Activated CD8-positive, alpha-beta T cell treated with anti-CD3 and anti-CD28 coated beads, Interleukin-2, amount 10 ng/mL, durations not matched to agents 7 days and 5 days (primary cell): Measurements from ENCODE around the gene SYNGR3. TPM values are rescaled to one million over a fixed set of nuclear protein-coding genes. Genes with fewer than 3 reads are reported as not detected.
A peak's percentile ranks its signal among the peaks of the same experiment; 100 is the strongest.
"Not testable (repeated sequence)": the region's sequence is repeated elsewhere in the genome, so short reads cannot be mapped to it uniquely, and the experiment has no call there.

Experiments
- ATAC-seq: fragments of 150-1000 bp; cut with Tn5 transposase; one replicate; pipeline ENCODE4 v1.10.0; 2021; ENCODE audit warnings: moderate library complexity
- CTCF ChIA-PET: fragments of 350-600 bp; sonication (Branson Sonifier 250); formaldehyde crosslinking; loops from one replicate; lab custom pipeline; 2021; ENCODE audit warnings: antibody characterized with exemption; lab: Charles Lee
- POLR2A ChIA-PET: fragments of 350-600 bp; sonication (Branson Sonifier 250); formaldehyde crosslinking; loops from one replicate; lab custom pipeline; 2021; ENCODE audit warnings: antibody characterized with exemption; lab: Charles Lee
- DNase-seq: peaks from one replicate; pipeline ENCODE4 v3.0.0-alpha.2; 2020
- H3K27ac Mint-ChIP-seq: one replicate; pipeline ENCODE4 v1.8.0; 2021; ENCODE audit warnings: mild to moderate bottlenecking, mixed read lengths
- H3K27me3 Mint-ChIP-seq: one replicate; pipeline ENCODE4 v1.8.0; 2021; ENCODE audit warnings: low read depth, mixed read lengths
- H3K36me3 Mint-ChIP-seq: one replicate; pipeline ENCODE4 v1.8.0; 2021; ENCODE audit warnings: low read depth, mixed read lengths
- H3K4me1 Mint-ChIP-seq: one replicate; pipeline ENCODE4 v1.8.0; 2021; ENCODE audit warnings: low read depth, mixed read lengths
- H3K4me3 Mint-ChIP-seq: one replicate; pipeline ENCODE4 v1.8.0; 2021; ENCODE audit warnings: mild to moderate bottlenecking, mixed read lengths
- H3K9me3 Mint-ChIP-seq: one replicate; pipeline ENCODE4 v1.8.0; 2022; ENCODE audit warnings: mixed read lengths; ENCODE audit not compliant: insufficient read depth
- total RNA-seq, 2 experiments: library from RNA; stranded (reverse); gene quantifications; one replicate each; pipeline ENCODE4 v1.2.3, GENCODE V29; 2021

Gene SYNGR3
- total RNA-seq, 2 experiments from 2014 or later, result 2.6 to 3.4 TPM

GRCh38 chr16:1946495-1947368, 43.0 kb upstream of the SYNGR3 start:
- H3K9me3 Mint-ChIP-seq, result no peaks in the 10 kb centered on the region
- ATAC-seq, result no peak
- ChIA-PET CTCF (interaction anchor here (0.8 kb wide), 1 partner anchor 57 kb away, joined by 3 read pairs; no protein-coding TSS in a partner anchor), POLR2A (no interaction called here)
- no peak for DNase-seq
- no peaks in the 10 kb centered on the region for H3K27me3 Mint-ChIP-seq
- H3K27ac Mint-ChIP-seq, result no peak overlapping the region
- no peaks in the 10 kb centered on the region for H3K36me3 Mint-ChIP-seq
- H3K4me3 Mint-ChIP-seq, result no peak overlapping the region
- H3K4me1 Mint-ChIP-seq, result peaks cover 23% of the 10 kb centered on the region

DNA sequence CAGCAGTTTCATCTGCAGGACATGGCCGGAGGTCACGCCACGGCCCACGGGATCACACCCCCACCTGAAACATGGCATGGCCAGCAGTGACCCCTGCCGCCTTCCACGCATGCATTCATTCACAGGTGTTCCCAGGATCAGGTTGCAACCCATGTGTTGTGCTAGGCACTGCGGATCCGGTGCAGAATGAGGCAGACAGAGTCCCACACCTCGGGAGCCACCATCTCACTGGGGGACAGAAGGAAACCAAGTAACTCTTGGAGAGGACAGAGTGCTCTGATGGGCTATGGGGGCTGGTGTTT, 42.5 kb upstream of the SYNGR3 start:
- CTCF ChIA-PET, result interaction anchor here (0.8 kb wide), 1 partner anchor 57 kb away, joined by 3 read pairs; no protein-coding TSS in a partner anchor
- POLR2A ChIA-PET, result no interaction called here
- Mint-ChIP-seq H3K9me3 (no peaks in the 10 kb centered on the region), H3K36me3 (no peaks in the 10 kb centered on the region), H3K4me1 (peaks cover 17% of the 10 kb centered on the region), H3K27me3 (no peaks in the 10 kb centered on the region), H3K27ac (no peak overlapping the region), H3K4me3 (no peak overlapping the region)
- no peak for ATAC-seq
- DNase-seq, result no peak

- ATAC-seq (no peak), DNase-seq (no peak)
- ChIA-PET POLR2A (no interaction called here), CTCF (no interaction called here)
- no peak overlapping the region for H3K27ac Mint-ChIP-seq
- H3K4me1 Mint-ChIP-seq, result peaks cover 2% of the 10 kb centered on the region
- H3K9me3 Mint-ChIP-seq, result no peaks in the 10 kb centered on the region
- H3K4me3 Mint-ChIP-seq, result no peak overlapping the region
- H3K36me3 Mint-ChIP-seq, result no peaks in the 10 kb centered on the region
- H3K27me3 Mint-ChIP-seq, result no peaks in the 10 kb centered on the region
Observed at GRCh38 chr16:1949507-1949906, 40.3 kb upstream of the SYNGR3 start.

DNA sequence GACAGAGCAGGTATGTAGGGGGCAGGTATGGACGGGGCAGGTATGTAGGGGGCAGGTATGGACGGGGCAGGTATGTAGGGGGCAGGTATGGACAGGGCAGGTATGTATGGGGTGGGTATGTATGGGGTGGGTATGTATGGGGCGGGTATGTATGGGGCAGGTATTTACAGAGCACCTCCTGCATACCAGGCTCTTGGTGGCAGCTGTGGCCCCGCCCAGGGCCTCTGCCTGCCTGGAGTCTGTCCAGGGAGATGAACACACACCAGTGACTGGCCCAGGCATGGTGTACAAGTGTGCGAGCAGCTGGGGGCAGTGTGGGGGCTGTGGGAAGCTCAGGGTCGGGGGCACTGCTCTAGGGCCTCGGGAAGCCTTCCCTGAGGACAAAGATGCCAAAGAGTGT, 39.7 kb upstream of the SYNGR3 start:
- no peaks in the 10 kb centered on the region for H3K9me3 Mint-ChIP-seq
- H3K4me1 Mint-ChIP-seq, result no peaks in the 10 kb centered on the region
- H3K36me3 Mint-ChIP-seq, result no peaks in the 10 kb centered on the region
- no peak overlapping the region for H3K27ac Mint-ChIP-seq
- ChIA-PET POLR2A (interaction anchor here (1.8 to 3.4 kb wide), 2 partner anchors 10 to 15 kb away, joined by 8 to 14 read pairs; partner anchors contain the start of genes NDUFB10 and RPS2), CTCF (no interaction called here)
- H3K27me3 Mint-ChIP-seq, result no peaks in the 10 kb centered on the region
- ATAC-seq (no peak), DNase-seq (no peak)
- no peak overlapping the region for H3K4me3 Mint-ChIP-seq

DNA sequence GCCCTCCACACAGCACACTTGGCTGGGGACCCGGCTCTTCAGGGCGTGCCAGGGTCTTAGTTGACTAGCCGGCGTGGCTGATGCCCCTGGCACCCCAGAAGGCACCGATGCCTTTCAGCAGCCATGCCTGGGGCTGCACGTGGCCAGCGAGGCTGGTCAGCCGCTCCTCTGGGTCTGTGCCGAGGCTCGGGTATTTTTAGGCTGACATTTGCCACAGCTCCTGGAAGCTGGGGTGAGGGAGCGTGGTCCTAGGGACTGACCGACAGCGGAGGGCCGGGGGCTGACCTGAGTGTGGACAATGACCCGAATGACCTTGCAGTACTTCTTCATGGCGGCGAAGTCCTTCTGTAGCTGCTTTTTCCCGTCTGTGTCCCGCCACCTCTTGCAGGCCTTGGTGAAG, 39.2 kb upstream of the SYNGR3 start:
- H3K36me3 Mint-ChIP-seq, result no peaks in the 10 kb centered on the region
- no peak for ATAC-seq
- H3K27ac Mint-ChIP-seq, result no peak overlapping the region
- no peaks in the 10 kb centered on the region for H3K9me3 Mint-ChIP-seq
- H3K4me1 Mint-ChIP-seq, result no peaks in the 10 kb centered on the region
- no peaks in the 10 kb centered on the region for H3K27me3 Mint-ChIP-seq
- no peak for DNase-seq
- H3K4me3 Mint-ChIP-seq, result no peak overlapping the region
- POLR2A ChIA-PET, result interaction anchor here (1.8 to 3.4 kb wide), 2 partner anchors 10 to 15 kb away, joined by 8 to 14 read pairs; partner anchors contain the start of genes NDUFB10 and RPS2
- CTCF ChIA-PET, result no interaction called here

DNA sequence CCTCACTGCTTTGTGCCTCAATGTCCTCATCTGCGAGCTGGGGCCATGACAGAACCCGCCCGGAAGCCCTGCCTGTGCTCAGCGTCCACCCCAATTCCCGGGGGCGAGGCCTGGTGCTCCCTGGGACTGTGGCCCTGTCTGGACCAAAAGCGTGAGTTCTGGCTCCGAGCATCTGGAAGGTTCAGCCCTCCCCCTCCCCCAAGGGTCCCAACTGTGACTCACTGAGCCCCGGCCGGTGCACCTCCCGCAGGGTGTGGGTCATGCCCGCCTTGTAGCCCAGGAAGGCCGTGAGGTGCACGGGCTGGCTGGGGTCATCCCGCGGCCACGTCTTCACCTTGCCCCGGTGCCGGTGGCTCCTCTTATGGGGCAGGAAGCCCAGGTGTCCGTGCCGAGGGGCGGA, 36.0 kb upstream of the SYNGR3 start:
- ChIA-PET POLR2A (interaction anchor here (3.4 kb wide), 1 partner anchor 12 kb away, joined by 14 read pairs; the partner anchor contains the start of gene RPS2), CTCF (no interaction called here)
- no peak overlapping the region for H3K4me3 Mint-ChIP-seq
- H3K36me3 Mint-ChIP-seq, result no peaks in the 10 kb centered on the region
- no peaks in the 10 kb centered on the region for H3K9me3 Mint-ChIP-seq
- H3K27me3 Mint-ChIP-seq, result no peaks in the 10 kb centered on the region
- ATAC-seq (no peak), DNase-seq (no peak)
- no peaks in the 10 kb centered on the region for H3K4me1 Mint-ChIP-seq
- no peak overlapping the region for H3K27ac Mint-ChIP-seq

DNA sequence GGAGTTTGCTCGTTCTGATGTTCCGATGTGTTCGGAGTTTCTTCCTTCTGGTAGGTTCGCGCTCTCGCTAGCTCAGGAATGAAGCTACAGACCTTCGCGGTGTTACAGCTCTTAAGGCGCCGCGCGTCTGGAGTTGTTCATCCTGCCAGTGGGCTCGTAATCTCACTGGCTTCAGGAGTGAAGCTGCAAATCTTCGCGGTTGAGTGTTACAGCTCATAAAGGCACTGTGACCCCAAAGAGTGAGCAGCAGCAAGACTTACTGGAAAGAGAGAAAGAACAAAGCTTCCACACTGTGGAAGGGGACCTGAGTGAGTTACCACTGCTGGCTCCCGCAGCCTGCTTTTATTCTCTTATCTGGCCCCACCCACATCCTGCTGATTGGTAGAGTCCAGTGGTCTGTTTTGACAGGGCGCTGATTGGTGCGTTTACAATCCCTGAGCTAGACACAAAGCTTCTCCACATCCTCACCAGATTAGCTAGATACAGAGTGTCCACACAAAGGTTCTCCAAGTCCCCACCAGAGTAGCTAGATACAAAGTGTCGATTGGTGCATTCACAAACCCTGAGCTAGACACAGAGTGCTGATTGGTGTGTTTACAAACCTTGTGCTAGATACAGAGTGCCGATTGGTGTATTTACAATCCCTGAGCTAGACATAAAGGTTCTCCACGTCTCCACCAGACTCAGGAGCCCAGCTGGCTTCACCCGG, 32.2 kb upstream of the SYNGR3 start:
- H3K27me3 Mint-ChIP-seq, POLR2A ChIA-PET, ATAC-seq, H3K9me3 Mint-ChIP-seq, H3K27ac Mint-ChIP-seq, H3K4me3 Mint-ChIP-seq, DNase-seq, CTCF ChIA-PET: not testable (repeated sequence)
- Mint-ChIP-seq H3K4me1 (peaks cover 30% of the 10 kb centered on the region), H3K36me3 (peaks cover 24% of the 10 kb centered on the region)

DNA sequence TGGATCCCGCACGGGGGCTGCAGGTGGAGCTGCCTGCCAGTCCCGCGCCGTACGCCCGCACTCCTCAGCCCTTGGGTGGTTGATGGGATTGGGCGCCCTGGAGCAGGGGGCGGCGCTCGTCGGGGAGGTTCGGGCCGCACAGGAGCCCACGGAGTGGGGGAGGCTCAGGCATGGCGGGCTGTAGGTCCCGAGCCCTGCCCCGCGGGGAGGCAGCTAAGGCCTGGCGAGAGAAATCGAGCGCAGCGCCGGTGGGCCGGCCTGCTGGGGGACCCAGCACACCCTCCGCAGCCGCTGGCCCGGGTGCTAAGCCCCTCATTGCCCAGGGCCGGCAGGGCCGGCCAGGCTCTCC, 31.7 kb upstream of the SYNGR3 start:
- H3K4me1 Mint-ChIP-seq, result peaks cover 35% of the 10 kb centered on the region
- peaks cover 29% of the 10 kb centered on the region for H3K36me3 Mint-ChIP-seq
- H3K9me3 Mint-ChIP-seq, H3K4me3 Mint-ChIP-seq, CTCF ChIA-PET, H3K27ac Mint-ChIP-seq, POLR2A ChIA-PET, ATAC-seq, DNase-seq, H3K27me3 Mint-ChIP-seq: not testable (repeated sequence)

DNA sequence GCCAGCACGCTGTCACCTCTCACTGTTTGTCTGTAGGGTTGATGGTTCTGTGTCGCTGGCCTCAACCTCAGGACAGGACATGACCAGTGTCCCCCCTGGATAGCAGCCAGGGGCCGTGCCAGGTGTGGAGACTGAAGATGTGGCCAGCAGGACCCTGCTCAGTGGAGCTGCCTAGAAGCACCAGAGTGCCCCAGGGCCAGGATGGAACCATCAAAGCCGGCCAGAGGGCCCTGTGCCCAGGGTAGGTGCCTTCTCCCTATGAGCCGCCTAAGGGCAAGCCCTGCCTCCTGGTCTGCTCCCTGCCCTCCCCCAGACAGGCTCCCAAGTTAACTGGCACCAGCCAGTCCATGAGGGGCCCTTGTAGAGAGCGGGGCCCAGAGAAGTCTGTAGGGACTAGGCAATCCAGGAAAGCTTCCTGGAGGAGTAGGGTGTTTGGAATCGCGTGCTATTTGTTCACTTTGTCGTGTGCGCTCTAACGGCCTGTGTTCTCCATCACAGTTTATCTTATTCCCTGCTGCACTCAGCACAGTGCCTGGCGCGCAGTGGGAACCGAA, 31.0 kb upstream of the SYNGR3 start:
- CTCF ChIA-PET, result no interaction called here
- POLR2A ChIA-PET, result interaction anchor here (2.5 kb wide), 1 partner anchor 12 kb away, joined by 19 read pairs; the partner anchor contains the start of gene TBL3
- Mint-ChIP-seq H3K9me3 (no peaks in the 10 kb centered on the region), H3K27ac (peak overlapping the region; percentile 95), H3K27me3 (no peaks in the 10 kb centered on the region), H3K36me3 (peaks cover 36% of the 10 kb centered on the region), H3K4me3 (peak overlapping the region; percentile 95), H3K4me1 (peaks cover 40% of the 10 kb centered on the region)
- ATAC-seq (no peak), DNase-seq (no peak)

GRCh38 chr16:1959269-1960039, 30.3 kb upstream of the SYNGR3 start, which contains the start of gene NDUFB10:
TSS of gene NDUFB10 (plus strand) at chr16:1959538. CDS start at chr16:1959625, 87 bp downstream.
- Mint-ChIP-seq H3K27me3 (no peaks in the 10 kb centered on the region), H3K9me3 (no peaks in the 10 kb centered on the region), H3K4me3 (peak within 1 kb of the TSS; percentile 95), H3K36me3 (peaks cover 41% of the 10 kb centered on the region), H3K4me1 (peaks cover 45% of the 10 kb centered on the region), H3K27ac (peak within 1 kb of the TSS; percentile 95)
- ATAC-seq (peak; percentile 76), DNase-seq (peak; percentile 92)
- ChIA-PET POLR2A (interaction anchor here (1.0 to 2.5 kb wide), 4 partner anchors 9 to 190 kb away, joined by 3 to 19 read pairs (median 8); partner anchors contain the start of genes MSRB1 and TBL3), CTCF (interaction anchor here (1.4 kb wide), 1 partner anchor 16 kb away, joined by 4 read pairs; the partner anchor contains the start of gene MSRB1)
